Naive thymus-derived CD4-positive, alpha-beta T cell (primary cell): ENCODE results near the gene APBA2. TPM values are rescaled to one million over a fixed set of nuclear protein-coding genes. Genes with fewer than 3 reads are reported as not detected.

Experiments used
- ATAC-seq: fragments of 150-1000 bp; cut with Tn5 transposase; 2 replicates; pipeline ENCODE4 v1.10.0; 2021; ENCODE audit warnings: mild to moderate bottlenecking, moderate library complexity
- CTCF ChIA-PET: fragments of 350-600 bp; sonication (Branson Sonifier 250); formaldehyde crosslinking; loops from one replicate; lab custom pipeline; 2021; ENCODE audit warnings: antibody characterized with exemption; lab: Charles Lee
- POLR2A ChIA-PET: fragments of 350-600 bp; sonication (Branson Sonifier 250); formaldehyde crosslinking; loops from one replicate; lab custom pipeline; 2021; ENCODE audit warnings: antibody characterized with exemption, inconsistent platforms; lab: Charles Lee
- DNase-seq, 9 donors: peaks; one replicate each; pipeline versions ENCODE4 v3.0.0 to v3.0.0-alpha.2; 2020 to 2022; ENCODE audit warnings: mixed read lengths in 1 of 9
- H3K27ac ChIP-seq: one replicate; pipeline ENCODE4 v1.7.0; 2013; ENCODE audit warnings: mild to moderate bottlenecking, low read depth, low read length, moderate library complexity
- H3K27me3 ChIP-seq, 2 donors: one replicate each; pipeline ENCODE4 v1.7.0; 2013; ENCODE audit warnings: low read length in 2 of 2, mild to moderate bottlenecking in 2 of 2, moderate library complexity in 2 of 2; ENCODE audit not compliant: control insufficient read depth in 2 of 2, insufficient read depth in 2 of 2
- H3K36me3 ChIP-seq, 3 experiments: 1 replicate in 2 of 3; 2 replicates in 1 of 3; pipeline ENCODE4 v1.7.0; 2013; ENCODE audit warnings: low read length in 3 of 3, mild to moderate bottlenecking in 3 of 3, moderate library complexity in 1 of 3; ENCODE audit not compliant: insufficient read depth in 3 of 3, control insufficient read depth in 2 of 3
- H3K4me1 ChIP-seq, 2 donors: one replicate each; pipeline ENCODE4 v1.7.0; 2013; ENCODE audit warnings: low read length in 2 of 2, mild to moderate bottlenecking in 2 of 2, moderate library complexity in 1 of 2; ENCODE audit not compliant: control insufficient read depth in 2 of 2, insufficient read depth in 2 of 2
- H3K4me3 ChIP-seq: 2 replicates; pipeline ENCODE4 v1.7.0; 2013; ENCODE audit warnings: mild to moderate bottlenecking, low read length
- H3K9me3 ChIP-seq, 3 experiments: 1 replicate in 2 of 3; 2 replicates in 1 of 3; pipeline ENCODE4 v1.7.0; 2013; ENCODE audit warnings: low read length in 3 of 3; ENCODE audit not compliant: control insufficient read depth in 2 of 3
- H3K27ac Mint-ChIP-seq, 9 donors: one replicate each; pipeline ENCODE4 v1.8.0; 2020 to 2022; ENCODE audit warnings: mixed read lengths in 9 of 9, mild to moderate bottlenecking in 8 of 9, moderate library complexity in 5 of 9, inconsistent platforms in 2 of 9
- H3K27me3 Mint-ChIP-seq, 5 donors: one replicate each; pipeline ENCODE4 v1.8.0; 2021 to 2022; ENCODE audit warnings: mixed read lengths in 5 of 5, mild to moderate bottlenecking in 1 of 5
- H3K36me3 Mint-ChIP-seq, 5 donors: one replicate each; pipeline ENCODE4 v1.8.0; 2020 to 2022; ENCODE audit warnings: mixed read lengths in 5 of 5, mild to moderate bottlenecking in 3 of 5, inconsistent platforms in 1 of 5
- H3K4me1 Mint-ChIP-seq, 7 donors: one replicate each; pipeline ENCODE4 v1.8.0; 2020 to 2022; ENCODE audit warnings: mixed read lengths in 7 of 7, mild to moderate bottlenecking in 3 of 7, inconsistent platforms in 1 of 7
- H3K4me3 Mint-ChIP-seq, 10 donors: one replicate each; pipeline ENCODE4 v1.8.0; 2020 to 2022; ENCODE audit warnings: mild to moderate bottlenecking in 10 of 10, mixed read lengths in 10 of 10, moderate library complexity in 6 of 10, inconsistent platforms in 2 of 10
- H3K9me3 Mint-ChIP-seq, 11 donors: one replicate each; pipeline ENCODE4 v1.8.0; 2020 to 2022; ENCODE audit warnings: mixed read lengths in 11 of 11, mild to moderate bottlenecking in 4 of 11, inconsistent platforms in 1 of 11, moderate library complexity in 1 of 11
- intact Hi-C, 2 donors: fragments of 100-400 bp; cut with micrococcal nuclease; formaldehyde crosslinking; loops; one replicate each; pipeline ENCODE4 v1.15.1; 2023
- polyA plus RNA-seq, 2 donors: library from polyadenylated mRNA; unstranded; fragments of 300-500 nt; fragmentation: Illumina TruSeq; gene quantifications; one replicate each; pipeline ENCODE4 v1.2.3, GENCODE V29; 2021
- total RNA-seq, 6 experiments: library from RNA in 5 of 6; stranded (reverse) in 5 of 6; gene quantifications; 1 replicate in 5 of 6; 2 replicates in 1 of 6; pipeline ENCODE4 v1.2.3 and lab custom pipeline; 2021 to 2026

Gene APBA2
- total and polyA plus RNA-seq, 7 experiments from 2014 or later = 7.7 to 139 (median 110) TPM

DNA sequence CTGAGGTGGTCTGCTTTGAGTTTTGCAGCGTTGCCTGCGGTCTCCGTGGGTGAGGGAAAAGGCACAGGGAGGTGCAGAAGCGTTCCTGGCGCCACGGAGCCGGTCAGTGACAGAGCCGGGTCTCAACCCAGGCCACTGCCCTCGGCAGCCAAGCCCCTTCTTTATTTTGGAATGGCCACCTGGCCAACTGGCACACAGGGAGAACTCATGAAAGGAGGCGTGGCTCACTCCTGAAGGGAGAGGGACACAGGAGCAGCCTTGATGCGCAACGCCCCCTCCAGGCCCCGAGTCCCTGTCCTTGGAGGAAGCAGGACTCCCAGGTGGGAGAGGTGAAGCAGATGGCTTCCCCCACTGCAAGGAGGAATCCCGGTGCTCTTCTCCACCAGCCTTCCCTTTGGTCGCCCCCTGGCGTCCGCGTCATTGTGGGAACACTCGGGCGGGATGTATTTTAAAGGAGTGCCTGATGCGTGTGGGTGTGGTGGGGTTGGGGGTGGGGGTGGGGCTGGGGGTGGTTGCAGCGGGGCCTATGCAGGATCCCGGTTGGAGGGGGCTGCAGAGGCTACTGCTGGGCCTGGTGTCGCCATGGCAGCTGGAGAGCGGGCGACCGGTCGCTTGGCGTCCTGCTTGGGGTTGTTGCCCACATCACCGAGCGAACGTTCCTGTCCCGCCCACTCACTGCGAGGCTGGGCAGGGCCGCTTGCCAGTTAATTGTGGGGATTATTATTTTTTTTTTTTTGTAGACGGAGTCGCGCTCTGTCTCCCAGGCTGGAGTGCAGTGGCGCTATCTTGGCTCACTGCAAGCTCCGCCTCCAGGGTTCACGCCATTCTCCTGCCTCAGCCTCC is 32.6 kb downstream of the APBA2 start:
- Mint-ChIP-seq H3K27ac (peak overlapping the region in 6 of 9 donors; percentile 67 to 91 (median 81)), H3K4me1 (peaks cover 24 to 57% (median 49%) of the 10 kb centered on the region in 7 donors), H3K9me3 (no peaks in the 10 kb centered on the region), H3K36me3 (peaks cover 0 to 17% (median 4%) of the 10 kb centered on the region in 5 donors), H3K4me3 (peak overlapping the region in 9 of 10 donors; percentile 68 to 94 (median 81)), H3K27me3 (no peaks in the 10 kb centered on the region)
- Histone ChIP-seq H3K4me3 (no peak overlapping the region), H3K4me1 (peaks cover 0 to 44% of the 10 kb centered on the region in 2 donors), H3K9me3 (no peaks in the 10 kb centered on the region), H3K27ac (no peak overlapping the region), H3K27me3 (no peaks in the 10 kb centered on the region), H3K36me3 (peaks cover 0 to 21% (median 5%) of the 10 kb centered on the region in 3 experiments)
- no peak for DNase-seq
- POLR2A ChIA-PET = interaction anchor here (0.6 to 1.7 kb wide), 3 partner anchors 21 to 192 kb away, joined by 3 to 5 read pairs (median 3); partner anchors contain the start of gene APBA2
- ATAC-seq = no peak
- intact Hi-C loops = no loop called here
- CTCF ChIA-PET = interaction anchor here (0.6 to 1.2 kb wide), 2 partner anchors 30 to 57 kb away, joined by 4 to 5 read pairs; no protein-coding TSS in a partner anchor

DNA sequence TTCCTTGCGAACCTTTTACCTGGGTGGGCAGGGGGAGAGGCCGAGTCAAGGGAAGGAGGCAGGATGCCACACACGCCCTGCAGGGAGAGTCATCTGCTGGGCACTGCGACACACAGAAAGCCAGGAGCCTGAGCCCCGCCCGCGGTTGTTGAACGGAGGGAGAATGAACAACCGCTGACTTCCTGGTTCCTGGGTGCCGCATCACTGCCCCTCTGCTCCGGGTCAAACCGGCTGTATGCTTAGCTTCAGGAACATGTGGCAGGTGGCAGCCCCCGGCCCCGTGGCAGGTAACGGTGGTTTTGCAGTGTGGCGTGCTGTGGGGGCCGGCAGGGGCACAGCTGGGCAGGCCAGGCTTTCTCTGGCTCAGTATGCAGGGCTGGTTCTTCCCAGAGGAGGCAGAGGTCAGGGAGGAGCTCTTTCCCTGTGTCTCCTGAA is 33.4 kb downstream of the APBA2 start:
- CTCF ChIA-PET = interaction anchor here (0.7 to 1.2 kb wide), 2 partner anchors 9 to 56 kb away, joined by 3 to 5 read pairs; no protein-coding TSS in a partner anchor
- H3K36me3 ChIP-seq = peaks cover 0 to 27% (median 5%) of the 10 kb centered on the region in 3 experiments
- H3K4me3 ChIP-seq = peak overlapping the region; percentile 51

DNA sequence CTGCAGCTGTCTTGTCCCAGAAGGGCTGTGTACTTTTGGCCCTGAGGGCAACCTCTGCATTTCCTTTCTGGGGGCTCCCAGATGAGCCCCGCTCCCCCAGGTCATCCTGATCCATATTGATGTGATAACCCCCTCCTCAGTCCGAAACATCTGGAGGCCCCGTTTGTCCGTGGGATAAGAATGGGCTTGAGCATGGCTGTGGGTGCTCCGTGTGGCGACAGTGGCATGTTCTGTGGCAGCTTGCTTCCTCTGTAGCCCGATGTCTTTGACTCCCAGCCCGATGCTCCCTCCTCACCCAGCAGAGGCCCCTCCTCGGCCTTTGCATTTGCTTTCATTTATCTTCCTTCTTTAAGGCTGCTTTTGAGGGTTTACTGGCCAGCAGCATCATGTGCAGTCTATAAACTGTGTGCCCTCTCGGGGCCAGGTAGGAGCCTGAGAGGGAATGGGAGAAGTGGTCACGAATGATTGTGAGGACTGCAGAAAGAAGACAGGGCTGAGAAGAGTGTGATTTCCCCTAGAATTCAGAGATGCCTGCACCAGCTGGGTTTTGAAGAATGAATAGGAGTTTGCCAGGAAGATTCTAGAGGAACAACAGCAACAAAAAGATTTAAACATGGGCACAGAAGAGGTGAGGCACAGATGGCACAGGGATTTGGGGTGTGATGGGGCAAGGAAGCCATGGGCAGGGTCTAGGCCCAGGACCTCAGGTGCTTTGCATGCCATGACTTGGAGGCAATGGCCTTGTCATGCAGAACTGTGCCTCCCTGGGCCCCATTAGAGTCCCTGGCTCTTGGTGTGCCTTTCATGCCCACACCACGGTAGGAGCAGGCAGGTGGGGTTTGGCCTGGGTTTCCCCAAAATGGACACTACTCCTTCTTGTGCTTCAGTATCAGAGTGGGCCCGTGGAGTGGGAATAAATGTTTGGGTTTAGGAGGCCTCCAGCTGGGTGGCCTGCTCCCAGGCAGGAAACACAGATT is 34.2 kb downstream of the APBA2 start:
- Histone ChIP-seq H3K4me3 (peak overlapping the region; percentile 51), H3K27ac (peak overlapping the region; percentile 52), H3K36me3 (peaks cover 0 to 23% (median 5%) of the 10 kb centered on the region in 3 experiments), H3K9me3 (no peaks in the 10 kb centered on the region), H3K4me1 (peaks cover 0 to 51% of the 10 kb centered on the region in 2 donors), H3K27me3 (no peaks in the 10 kb centered on the region)
- CTCF ChIA-PET = interaction anchor here (0.6 to 1.8 kb wide), 6 partner anchors 10 to 56 kb away, joined by 3 to 8 read pairs (median 4); no protein-coding TSS in a partner anchor
- Mint-ChIP-seq H3K27ac (peak overlapping the region in 8 of 9 donors; percentile 53 to 93 (median 86)), H3K36me3 (peaks cover 0 to 32% (median 15%) of the 10 kb centered on the region in 5 donors), H3K27me3 (no peaks in the 10 kb centered on the region), H3K9me3 (no peaks in the 10 kb centered on the region), H3K4me1 (peaks cover 27 to 74% (median 59%) of the 10 kb centered on the region in 7 donors), H3K4me3 (peak overlapping the region; percentile 16 to 94 (median 81))
- POLR2A ChIA-PET = interaction anchor here (0.7 to 1.7 kb wide), 4 partner anchors 7 to 32 kb away, joined by 3 to 7 read pairs (median 6); no protein-coding TSS in a partner anchor
- DNase-seq (peak in 2 of 9 donors; percentile 16 to 28), ATAC-seq (peak; percentile 24)
- intact Hi-C loops = loop anchor here in 1 of 2 donors (1.0 to 2.0 kb wide), 3 partner anchors 17 to 30 kb away; no protein-coding TSS in a partner anchor

More for the DNA sequence above, 33.4 kb downstream of the APBA2 start:
- Histone ChIP-seq H3K4me1 (peaks cover 0 to 49% of the 10 kb centered on the region in 2 donors), H3K27ac (peak overlapping the region; percentile 52), H3K9me3 (no peaks in the 10 kb centered on the region), H3K27me3 (no peaks in the 10 kb centered on the region)
- Mint-ChIP-seq H3K9me3 (no peaks in the 10 kb centered on the region), H3K27me3 (no peaks in the 10 kb centered on the region), H3K4me3 (peak overlapping the region; percentile 16 to 94 (median 81)), H3K36me3 (peaks cover 0 to 25% (median 10%) of the 10 kb centered on the region in 5 donors), H3K27ac (peak overlapping the region in 8 of 9 donors; percentile 35 to 93 (median 84)), H3K4me1 (peaks cover 27 to 66% (median 52%) of the 10 kb centered on the region in 7 donors)
- DNase-seq (peak in 3 of 9 donors; percentile 22 to 37 (median 30)), ATAC-seq (peak; percentile 28)
- intact Hi-C loops = loop anchor here in 1 of 2 donors (1.0 kb wide), 1 partner anchor 29 kb away; no protein-coding TSS in a partner anchor
- POLR2A ChIA-PET = interaction anchor here (0.6 to 1.7 kb wide), 2 partner anchors 34 to 191 kb away, joined by 3 to 5 read pairs; partner anchors contain the start of gene APBA2

DNA sequence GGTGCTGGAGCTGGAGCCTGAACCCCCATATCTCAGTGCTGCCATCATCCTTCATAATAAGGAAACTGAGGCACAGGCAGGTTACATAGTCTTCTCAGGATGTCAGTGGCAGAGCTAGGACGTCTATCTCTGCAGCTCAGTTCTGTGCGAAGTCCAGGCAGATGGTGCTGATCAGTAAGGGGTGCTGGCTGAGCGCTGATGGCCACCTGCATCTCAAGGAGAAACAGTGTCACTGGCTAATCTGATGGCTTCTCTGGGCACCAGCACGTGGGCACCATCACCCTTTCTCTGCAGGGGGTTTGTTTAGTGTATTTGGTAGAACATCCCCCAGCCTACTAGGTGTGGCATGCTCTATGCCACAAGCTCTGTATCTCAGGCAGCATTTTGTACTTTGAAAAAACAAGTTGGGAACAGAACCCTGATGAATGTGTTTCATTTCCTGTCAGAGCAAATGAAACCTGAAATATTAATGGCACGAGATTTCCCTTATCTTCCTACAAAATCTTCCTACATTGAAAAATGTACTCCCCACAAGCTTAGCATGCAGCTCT is 35.1 kb downstream of the APBA2 start:
- no peaks in the 10 kb centered on the region for H3K27me3 ChIP-seq
- peak overlapping the region; percentile 1 for H3K4me3 ChIP-seq
- H3K9me3 ChIP-seq = no peaks in the 10 kb centered on the region
- peaks cover 0 to 20% (median 5%) of the 10 kb centered on the region in 3 experiments for H3K36me3 ChIP-seq
- intact Hi-C loops = loop anchor here in 1 of 2 donors (2.0 kb wide), 2 partner anchors 18 kb away; no protein-coding TSS in a partner anchor
- POLR2A ChIA-PET = interaction anchor here (0.7 to 1.8 kb wide), 8 partner anchors 8 to 42 kb away, joined by 3 to 7 read pairs (median 4); partner anchors contain the start of gene APBA2
- peaks cover 1 to 37% (median 16%) of the 10 kb centered on the region in 5 donors for H3K36me3 Mint-ChIP-seq
- peaks cover 27 to 82% (median 68%) of the 10 kb centered on the region in 7 donors for H3K4me1 Mint-ChIP-seq
- CTCF ChIA-PET = interaction anchor here (1.0 to 1.8 kb wide), 6 partner anchors 12 to 55 kb away, joined by 3 to 7 read pairs (median 4); no protein-coding TSS in a partner anchor
- H3K27me3 Mint-ChIP-seq = peaks cover 0 to 3% (median 0%) of the 10 kb centered on the region in 5 donors
- no peaks in the 10 kb centered on the region for H3K9me3 Mint-ChIP-seq
- no peak for ATAC-seq
- DNase-seq = peak in 2 of 9 donors; percentile 26 to 32
- peak overlapping the region in 8 of 9 donors; percentile 53 to 93 (median 86) for H3K27ac Mint-ChIP-seq
- peaks cover 0 to 51% of the 10 kb centered on the region in 2 donors for H3K4me1 ChIP-seq
- H3K27ac ChIP-seq = peak overlapping the region; percentile 52
- H3K4me3 Mint-ChIP-seq = peak overlapping the region in 9 of 10 donors; percentile 68 to 94 (median 81)

DNA sequence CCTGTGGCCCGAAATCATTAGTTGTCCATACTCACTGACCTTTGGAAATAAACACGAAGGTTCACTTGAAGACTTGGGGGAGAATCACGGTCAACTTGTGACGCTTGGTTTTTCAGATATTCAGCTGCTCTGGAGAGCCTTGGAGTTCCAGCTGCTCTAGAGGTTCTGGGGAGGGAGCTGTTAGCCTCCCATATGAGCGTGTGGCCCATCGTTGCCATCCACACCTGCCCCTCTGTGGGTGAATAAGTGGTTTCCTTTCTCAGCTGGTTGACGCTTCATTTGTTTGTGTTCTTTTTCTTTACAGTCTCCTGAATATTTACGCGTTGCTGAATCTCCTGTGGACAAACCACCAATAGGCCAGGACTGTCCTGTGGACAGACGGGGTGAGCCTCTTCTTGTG is 35.6 kb downstream of the APBA2 start:
- peak overlapping the region; percentile 1 for H3K4me3 ChIP-seq
- no peaks in the 10 kb centered on the region for H3K9me3 ChIP-seq
- POLR2A ChIA-PET = interaction anchor here (0.7 to 1.8 kb wide), 8 partner anchors 9 to 43 kb away, joined by 3 to 7 read pairs (median 4); partner anchors contain the start of gene APBA2
- H3K27me3 Mint-ChIP-seq = peaks cover 0 to 5% (median 0%) of the 10 kb centered on the region in 5 donors
- H3K9me3 Mint-ChIP-seq = no peaks in the 10 kb centered on the region
- CTCF ChIA-PET = interaction anchor here (1.0 to 1.8 kb wide), 7 partner anchors 12 to 54 kb away, joined by 3 to 7 read pairs (median 4); no protein-coding TSS in a partner anchor
- ATAC-seq (no peak), DNase-seq (no peak)
- peaks cover 2 to 40% (median 16%) of the 10 kb centered on the region in 5 donors for H3K36me3 Mint-ChIP-seq
- intact Hi-C loops = loop anchor here in 1 of 2 donors (2.0 kb wide), 2 partner anchors 17 to 19 kb away; no protein-coding TSS in a partner anchor
- no peaks in the 10 kb centered on the region for H3K27me3 ChIP-seq
- peak overlapping the region; percentile 52 for H3K27ac ChIP-seq
- H3K36me3 ChIP-seq = peaks cover 0 to 20% (median 5%) of the 10 kb centered on the region in 3 experiments
- peaks cover 0 to 51% of the 10 kb centered on the region in 2 donors for H3K4me1 ChIP-seq
- H3K4me1 Mint-ChIP-seq = peaks cover 27 to 87% (median 73%) of the 10 kb centered on the region in 7 donors
- H3K4me3 Mint-ChIP-seq = peak overlapping the region in 9 of 10 donors; percentile 68 to 94 (median 81)
- peak overlapping the region in 8 of 9 donors; percentile 53 to 93 (median 79) for H3K27ac Mint-ChIP-seq
